DMS 273 (cell line): ENCODE data around the gene WDR93.
"Not testable (repeated sequence)": the region's sequence is repeated elsewhere in the genome, so short reads cannot be mapped to it uniquely, and the experiment has no call there.

Experiments
- DNase-seq: peaks from one replicate; lab custom pipeline; 2025; ENCODE audit not compliant: unreplicated experiment; lab: John Stamatoyannopoulos, UW

The WDR93 gene

DNA sequence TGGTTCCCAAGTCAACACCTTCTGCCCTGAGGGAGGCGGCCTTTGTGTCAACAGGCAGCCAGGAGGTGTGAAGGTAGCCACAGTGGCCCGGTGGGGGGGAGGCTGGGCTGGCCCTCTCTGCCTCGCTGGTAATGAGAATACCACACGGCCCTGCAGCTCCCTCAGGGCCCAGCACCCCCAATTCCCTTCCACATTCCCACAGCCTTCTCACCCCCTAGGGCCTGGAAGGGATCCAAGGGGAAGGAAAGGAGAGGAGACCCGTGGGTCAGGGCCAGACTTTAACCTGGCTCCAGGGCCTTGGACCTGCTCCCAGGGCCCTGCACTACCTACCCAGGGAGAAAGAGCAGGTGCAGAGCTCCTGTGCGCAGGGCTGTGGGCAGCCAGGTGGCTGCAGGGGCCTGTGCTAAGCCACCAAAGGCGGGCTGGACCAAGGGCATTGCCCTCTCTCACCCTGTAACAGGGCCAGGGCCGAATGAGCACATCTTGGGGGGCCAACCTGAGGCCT is 76.9 kb downstream of the WDR93 start:
- no peak for DNase-seq

DNA sequence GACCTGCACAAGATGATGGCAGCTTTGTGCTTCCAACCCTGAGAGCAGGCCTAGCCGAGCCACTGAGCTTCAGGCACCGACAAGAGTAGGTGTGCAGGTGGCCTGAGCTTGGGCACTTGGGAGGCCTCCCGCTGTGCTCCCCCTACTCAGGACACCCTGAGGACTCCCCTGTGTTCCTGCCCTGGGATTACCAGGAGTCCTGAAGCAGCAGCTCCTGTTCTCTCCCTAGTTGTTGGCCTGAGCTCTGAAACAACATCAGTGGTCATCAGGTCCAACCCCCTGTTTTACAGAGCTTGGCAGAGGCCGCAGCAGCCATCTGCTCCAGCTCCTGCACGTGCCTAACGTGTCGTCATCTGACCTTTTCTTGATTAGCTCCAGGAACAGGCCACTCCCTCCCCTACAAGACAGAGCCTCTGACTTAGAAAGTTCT is 77.5 kb downstream of the WDR93 start:
- no peak for DNase-seq

DNA sequence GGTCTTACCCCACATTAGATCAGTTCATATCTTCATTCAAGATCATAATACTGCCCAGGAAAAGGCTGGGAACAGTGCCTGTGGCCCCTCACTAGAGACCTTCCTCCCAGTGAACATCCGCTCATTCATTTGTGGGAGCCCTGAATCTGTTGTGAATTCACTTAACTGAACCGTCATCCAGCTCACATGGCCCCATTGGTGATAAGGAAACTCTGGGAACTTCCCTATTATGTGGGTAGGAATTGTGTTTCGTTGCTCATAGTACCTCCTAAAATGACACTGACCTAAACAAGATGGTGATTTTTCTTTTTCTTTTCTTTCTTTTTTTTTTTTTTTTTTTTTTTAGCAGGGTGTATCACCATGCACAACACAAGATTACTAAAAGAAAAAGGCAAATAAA is 78.8 kb downstream of the WDR93 start:
- no peak for DNase-seq

DNA sequence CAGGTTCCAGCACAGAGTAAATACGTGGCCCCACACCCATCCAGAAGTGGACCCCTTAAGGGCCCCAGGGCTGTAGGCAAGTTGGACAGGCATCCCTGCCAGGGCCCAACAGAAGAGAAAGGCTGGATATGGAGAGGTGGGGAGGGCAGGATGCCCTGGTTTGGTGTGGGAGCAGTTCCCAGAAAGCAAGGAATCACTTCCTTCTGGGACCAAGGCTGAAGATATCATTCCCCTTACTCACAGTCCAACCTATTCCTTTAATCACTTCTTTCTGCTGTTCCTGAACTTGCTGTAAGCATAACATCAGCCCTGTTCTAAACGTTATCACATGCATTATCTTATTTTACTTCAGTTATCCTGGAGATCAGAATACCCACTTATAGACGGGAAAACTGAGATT is 79.4 kb downstream of the WDR93 start:
- no peak for DNase-seq

DNA sequence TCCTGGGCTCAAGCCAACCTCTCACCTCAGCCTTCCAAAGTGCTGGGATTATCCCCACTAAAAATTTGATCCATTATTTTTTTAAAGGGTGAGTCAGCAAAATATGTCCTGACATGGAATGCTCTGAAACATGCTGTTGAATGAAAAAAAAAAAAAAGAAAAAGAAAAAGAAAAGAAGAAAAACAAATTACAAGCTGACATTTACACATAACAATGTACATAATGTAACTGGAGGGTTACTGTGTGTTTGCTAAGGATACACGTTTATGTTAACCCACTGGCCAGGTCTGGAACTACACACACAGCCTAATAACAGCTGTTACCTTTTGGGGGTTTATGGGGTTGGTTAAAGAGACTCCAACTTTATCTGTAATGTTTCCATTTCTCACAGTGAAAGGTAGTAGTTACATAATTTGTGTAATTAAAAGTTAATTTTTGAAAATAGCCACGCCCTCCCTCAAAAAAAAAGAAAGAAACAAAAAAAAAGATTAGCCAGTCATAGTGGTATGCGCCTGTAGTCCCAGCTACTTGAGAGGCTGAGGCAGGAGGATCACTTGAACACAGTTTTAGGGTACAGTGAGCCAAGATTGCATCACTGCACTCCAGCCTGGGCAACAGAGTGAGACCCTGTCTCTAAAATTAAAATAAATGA is 82.4 kb downstream of the WDR93 start:
- DNase-seq = peak; percentile 48

DNA sequence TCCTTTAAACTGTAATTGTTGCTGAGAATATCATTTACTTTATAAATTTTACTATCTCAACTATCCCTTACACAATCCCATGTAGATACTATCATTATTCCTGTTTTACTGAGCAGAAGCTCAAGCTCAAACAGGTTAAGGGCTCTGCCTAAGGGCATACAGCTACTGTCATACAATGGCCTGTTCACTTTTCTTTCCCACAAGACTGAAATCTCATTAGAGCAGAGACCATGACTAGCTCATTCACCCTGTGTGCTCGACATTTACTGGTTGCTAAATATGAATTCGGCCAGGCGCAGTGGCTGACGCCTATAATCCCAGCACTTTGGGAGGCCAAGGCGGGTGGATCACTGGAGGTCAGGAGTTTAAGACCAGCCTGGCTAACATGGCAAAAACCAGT is 83.9 kb downstream of the WDR93 start:
- DNase-seq = no peak

DNA sequence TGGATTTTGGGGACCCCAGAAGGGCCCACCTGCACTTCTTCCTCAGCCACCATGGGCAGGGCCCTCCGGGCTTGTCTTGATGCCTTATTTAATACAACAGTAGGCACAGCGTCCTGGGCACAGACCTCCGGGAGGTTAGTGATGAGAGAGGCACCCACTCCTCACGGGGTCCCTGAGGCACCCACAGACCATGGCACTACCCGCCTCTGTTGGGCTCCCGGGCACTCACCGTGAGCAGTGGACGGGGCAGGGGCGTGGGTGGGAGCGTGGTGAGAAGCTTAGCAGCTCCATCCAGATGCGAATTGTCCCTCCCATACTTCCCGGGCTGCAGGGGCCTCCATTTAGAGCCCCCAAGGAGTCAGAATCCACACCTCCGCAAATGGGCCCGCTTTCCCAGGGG is 85.2 kb downstream of the WDR93 start:
- no peak for DNase-seq

DNA sequence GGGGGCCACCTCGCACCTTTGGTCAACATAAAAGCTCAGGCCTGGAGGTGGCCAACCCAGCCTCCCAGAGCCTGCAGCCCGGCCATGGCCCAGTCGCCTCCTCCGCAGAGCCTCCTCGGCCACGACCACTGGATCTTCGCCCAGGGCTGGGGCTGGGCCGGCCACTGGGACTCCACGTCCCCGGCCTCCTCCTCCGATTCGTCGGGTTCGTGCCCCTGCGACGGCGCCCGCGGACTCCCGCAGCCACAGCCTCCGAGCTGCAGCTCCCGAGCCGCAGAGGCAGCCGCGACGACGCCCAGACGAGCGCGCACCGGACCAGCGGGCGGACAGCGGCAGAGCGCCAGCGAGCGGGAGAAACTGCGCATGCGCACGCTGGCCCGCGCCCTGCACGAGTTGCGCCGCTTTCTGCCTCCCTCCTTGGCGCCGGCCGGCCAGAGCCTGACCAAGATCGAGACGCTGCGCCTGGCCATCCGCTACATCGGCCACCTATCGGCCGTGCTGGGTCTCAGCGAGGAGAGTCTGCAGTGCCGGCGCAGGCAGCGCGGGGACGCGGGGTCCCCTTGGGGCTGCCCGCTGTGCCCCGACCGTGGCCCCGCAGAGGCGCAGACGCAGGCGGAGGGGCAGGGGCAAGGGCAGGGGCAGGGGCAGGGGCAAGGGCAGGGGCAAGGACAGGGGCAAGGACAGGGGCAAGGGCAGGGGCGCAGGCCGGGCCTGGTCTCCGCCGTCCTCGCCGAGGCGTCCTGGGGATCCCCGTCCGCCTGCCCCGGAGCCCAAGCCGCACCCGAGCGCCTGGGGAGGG is 85.9 kb downstream of the WDR93 start, which contains the start of gene MESP2:
Gene MESP2, plus strand, starts transcription at position 59 of the 799 bp plus-strand sequence. Its CDS starts 26 bp downstream, at position 85.
- peak; percentile 76 for DNase-seq

DNA sequence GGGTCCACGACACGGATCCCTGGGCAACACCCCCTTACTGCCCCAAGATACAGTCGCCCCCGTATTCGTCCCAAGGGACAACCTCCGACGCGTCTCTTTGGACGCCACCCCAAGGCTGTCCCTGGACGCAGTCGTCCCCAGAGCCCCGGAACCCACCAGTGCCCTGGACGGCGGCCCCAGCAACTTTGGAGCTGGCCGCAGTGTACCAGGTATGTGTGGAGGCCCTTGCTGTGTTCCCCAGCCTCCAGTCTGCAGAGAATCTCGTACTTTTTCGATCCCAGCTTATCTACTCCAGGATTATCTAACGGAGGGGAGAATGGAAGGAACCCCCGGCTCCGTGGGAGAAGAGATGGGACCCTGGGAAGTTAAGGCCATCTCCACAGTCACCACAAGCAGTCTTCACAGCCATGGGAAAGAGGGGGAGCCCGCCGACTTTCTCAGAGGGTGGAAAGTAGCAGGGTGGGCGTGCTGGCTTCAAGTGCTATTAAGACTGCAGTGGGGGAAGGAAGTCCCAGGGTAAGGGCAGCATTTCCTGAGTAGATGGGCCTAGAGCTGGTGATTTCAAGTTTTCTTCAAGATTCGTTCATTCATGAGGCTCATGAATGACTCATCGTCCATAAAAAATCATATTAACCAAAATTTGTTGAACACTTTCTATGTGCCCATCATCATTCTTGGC is 86.6 kb downstream of the WDR93 start:
- DNase-seq = no peak

DNA sequence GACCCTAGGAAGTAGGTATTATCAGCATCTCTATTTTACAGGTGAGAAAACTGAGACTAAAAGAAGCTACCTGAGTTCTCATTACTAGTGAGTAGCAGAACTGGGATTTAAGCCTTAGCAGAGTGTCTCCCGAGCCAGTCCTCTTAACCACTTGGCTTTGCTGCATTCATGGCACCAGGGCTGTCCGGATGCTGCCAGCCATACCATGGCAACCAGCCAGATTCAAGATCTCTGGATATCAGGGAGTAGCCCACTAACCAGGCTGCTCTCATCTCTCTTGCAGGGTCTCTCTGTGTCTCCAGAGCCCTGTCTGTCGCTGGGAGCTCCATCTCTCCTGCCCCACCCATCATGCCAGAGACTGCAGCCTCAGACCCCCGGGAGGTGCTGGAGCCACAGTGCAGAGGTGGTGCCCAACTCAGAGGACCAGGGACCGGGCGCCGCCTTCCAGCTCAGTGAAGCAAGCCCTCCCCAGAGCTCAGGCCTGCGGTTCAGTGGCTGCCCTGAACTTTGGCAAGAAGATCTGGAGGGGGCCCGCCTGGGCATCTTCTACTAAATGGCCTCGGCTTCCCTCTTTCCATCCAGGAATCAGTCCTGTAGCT is 87.3 kb downstream of the WDR93 start:
- DNase-seq = peak; percentile 11

DNA sequence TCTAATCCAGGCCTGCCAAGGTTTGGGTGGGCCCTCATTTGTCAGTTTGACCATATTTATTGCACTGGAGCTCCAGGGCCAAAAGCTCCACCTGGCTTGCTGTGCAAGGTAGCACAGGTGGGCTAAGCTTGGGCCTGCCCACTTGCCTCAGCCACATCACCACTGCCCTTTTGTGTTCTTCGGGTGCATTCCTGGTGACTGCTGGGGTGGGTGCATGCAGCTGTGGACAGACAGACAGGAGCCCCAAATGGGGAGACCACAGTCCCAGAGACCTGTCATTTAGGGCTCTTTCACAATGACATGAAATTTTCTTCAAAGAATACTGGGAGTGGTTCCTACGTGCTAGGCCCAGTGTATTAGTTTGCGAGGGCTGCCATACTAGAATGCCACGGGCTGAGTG is 88.2 kb downstream of the WDR93 start:
- DNase-seq = no peak

DNA sequence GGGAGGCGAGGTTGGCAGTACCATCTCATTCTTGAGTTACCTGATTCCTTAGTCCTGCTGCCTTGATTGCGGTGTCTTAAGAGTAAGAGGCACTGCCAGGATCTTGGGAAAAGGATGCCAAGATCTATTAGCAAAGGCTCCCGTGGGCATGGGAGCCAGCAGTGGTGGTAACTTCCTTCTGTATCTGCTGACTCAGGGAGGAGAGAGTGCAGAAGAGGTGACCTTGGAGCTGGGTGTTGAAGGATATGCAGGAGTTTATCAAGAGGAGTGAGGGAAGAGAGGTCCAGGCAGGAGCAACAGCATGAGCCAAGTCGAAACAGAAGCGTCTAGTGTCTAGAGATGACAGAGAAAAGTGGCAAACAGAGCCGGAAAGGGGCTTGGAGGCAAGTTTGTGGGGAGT is 90.0 kb downstream of the WDR93 start:
- no peak for DNase-seq

DNA sequence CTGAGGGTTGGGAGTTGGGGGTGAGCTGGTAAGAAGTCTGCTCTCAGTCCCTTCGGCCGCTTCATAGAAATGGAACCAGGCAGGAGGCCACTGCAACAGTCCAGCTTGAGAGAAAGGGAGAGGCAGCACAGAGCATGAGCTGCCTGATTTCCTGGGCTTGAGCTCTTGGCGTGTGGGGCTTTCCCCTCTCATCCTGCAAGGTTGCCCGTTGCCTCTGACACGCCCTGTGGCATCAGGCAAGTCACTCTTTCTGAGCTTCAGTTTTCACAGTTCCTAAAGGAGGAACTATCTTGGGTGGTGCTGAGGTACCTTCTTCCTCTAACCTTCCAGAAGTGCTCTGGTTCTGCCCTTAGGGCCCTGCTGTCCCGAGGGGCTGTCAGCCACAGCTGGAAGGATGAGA is 90.4 kb downstream of the WDR93 start:
- DNase-seq = no peak

DNA sequence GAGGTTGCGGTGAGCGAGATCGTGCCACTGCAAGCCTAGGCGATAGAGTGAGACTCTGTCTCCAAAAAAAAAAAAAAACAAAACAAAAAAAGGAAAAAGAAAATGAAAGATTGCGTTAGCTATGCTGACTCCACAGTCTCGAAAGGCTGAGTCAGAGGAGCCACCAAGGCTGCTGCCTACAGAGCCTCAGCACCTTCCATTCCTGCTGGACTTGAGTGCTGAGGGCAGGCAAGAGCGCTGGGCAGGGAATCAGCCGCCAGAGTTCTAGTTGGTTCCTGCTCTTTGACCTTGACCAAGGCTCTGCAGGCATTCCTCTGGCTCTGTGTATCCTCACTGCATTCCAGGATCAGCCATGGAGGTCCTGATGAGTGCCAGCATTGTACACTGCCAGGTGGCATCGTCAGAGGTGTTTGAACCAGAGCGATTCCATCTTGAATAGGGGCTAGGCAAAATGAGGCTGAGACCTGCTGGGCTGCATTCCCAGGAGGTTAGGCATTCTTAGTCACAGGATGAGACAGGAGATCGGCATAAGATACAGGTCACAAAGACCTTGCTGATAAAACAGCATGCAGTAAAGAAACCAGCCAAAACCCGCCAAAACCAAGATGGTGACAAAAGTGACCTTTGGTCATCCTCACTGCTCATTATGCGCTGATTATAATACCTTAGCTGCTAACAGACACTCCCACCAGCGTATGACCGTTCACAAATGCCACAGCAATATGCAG is 91.4 kb downstream of the WDR93 start:
- no peak for DNase-seq

DNA sequence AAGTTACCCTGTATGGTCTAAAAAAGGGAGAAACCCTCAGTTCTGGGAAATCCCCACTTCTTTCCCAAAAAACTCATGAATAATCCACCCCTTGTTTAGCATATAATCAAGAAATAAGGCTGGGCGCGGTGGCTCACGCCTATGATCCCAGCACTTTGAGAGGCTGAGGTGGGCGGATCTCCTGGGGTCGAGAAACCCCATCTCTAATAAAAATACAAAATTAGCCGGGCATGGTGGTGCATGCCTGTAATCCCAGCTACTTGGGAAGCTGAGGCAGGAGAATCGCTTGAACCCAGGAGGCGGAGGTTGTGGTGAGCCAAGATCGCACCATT is 92.0 kb downstream of the WDR93 start:
- not testable (repeated sequence) for DNase-seq

DNA sequence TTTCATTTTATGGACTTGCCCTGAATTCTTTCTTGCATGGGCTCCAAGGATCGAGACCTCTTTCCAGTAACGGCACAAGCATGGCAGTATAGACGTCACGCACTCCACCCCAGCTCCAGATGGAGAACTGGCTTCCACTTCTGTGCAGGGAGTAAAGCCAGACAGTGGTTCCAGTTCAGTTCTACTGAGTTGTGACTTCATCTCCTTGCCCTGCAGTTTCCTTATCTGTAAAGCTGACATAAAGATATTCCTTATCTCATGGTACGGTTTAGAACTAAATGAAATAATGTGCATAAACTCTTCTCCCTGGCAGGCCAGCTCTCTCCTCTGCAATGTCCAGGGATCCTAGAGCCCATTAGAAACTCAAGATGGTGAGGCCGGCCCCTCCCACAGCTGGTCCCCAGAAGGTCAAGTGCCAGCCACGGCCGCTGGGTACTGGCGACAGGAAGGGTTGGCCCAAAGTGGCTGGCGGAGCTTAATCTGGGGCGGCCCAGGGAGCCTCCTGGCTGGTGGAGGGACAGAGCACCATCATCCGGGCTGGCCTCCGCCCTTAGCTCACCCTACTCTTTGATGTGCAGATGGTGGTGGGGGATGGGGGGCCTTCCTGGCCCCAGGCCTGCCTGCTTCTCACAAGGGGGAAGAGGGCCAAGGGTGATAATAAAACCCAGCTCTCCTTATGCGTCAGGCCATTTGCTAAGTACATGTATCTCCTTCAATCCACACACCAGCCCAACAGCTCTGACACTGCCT is 92.7 kb downstream of the WDR93 start:
- DNase-seq = peak; percentile 80

DNA sequence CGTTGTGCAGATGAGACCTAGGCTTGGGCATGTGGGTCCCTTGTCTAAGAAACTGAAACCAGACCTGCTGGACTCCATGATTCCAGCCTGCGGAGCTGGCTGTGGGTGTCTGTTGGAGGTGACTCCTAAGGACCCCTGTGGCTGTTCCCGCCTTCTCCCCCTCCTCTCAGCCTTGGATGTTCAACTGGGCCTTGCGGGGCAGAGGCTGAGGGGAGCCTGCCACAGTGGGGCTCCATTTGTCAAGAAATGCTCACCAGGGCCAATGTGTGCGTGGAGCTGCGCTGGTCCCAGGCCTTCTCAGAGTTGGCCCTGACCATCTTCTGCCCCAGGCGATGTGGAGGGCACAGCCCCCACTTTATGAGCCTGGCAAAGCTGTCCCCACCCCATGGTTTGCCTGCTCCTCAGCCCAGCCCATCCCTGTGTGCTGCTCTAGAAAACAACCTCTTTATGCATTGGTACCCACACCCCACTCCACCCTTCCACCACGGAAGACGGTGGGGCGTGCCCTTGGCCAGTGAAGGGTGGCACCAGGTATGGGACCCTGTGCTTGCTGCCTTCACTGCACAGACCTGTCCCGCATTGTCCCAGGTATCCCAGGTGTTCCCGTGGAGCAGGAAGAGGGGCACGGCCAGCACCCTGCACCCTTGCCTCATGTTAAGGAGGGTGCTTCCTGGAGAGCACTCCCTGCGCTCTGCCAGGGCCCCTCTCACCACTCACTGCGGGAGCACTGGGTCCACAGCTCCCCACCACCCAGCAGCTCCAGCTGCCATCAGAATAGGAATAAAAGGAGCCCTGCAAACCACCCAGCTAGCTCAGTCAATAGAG is 93.5 kb downstream of the WDR93 start:
- no peak for DNase-seq

DNA sequence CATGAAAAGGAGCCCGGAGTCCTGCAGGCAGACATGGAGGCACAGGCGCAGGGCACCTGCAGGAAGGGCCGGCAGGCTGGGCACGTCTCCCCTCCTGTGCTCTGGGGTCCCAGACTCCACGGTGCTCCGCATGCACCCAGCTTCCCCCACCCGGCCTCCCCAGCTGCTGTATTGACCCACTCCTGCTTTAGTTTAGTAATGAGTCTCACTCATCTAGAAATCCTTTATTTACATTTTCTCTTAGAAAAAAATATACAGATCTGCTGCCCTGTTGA is 94.0 kb downstream of the WDR93 start:
- DNase-seq = no peak

DNA sequence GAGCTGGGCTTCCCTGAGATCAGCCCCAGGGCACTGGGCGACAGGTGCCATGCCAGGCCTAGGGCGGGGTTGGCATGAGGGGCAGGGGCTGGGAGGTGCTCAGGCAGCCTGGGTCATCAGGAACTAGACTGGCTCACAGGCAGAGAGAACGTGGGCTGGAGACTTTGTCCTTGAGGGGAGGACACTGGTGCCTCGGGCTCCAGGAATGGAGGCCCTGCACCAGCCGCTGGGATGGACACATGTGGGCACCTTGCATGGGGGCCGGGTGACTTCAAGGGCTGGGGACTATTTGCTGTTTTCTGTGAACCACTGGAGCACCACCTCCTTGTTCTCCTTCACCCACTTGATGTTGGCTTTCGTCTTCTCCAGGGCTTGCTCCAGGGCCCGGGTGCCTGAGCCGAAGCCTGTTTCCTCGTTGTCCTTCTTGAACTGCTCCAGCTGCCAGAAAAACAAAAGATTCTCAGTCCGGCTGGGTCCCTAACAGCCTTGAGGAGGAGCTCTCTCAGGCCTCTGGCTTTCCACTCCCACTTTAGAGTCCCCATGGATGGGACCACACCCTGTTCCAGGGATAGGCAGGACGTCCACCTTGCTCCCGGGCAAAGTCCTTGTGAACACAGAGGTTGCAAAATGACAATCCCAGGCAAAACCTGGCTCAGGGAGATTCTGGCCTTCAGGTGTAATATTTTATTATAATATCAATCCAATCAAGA is 94.6 kb downstream of the WDR93 start:
- no peak for DNase-seq
